ENCODE measurements around the gene TENM4.

The TENM4 gene

DNA sequence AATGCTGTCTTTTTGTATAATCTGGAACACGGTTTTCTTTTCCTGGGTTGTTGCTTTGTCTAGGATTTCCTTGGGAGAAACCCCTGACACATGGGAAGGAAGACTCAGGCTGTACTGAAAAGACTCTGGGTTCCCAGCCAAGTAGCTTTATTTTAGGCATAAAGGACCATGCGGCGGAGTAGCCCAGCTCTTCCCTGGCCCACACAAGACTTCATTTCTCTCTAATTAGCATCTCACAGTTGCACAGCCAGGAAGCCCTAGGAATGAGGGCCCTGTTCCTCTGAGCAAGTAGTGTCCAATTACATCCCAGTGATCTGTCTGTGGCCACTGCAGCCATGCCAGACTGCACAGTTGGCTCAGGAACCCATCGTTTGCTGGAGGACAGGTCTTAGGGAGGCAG is 319.5 kb downstream of the TENM4 start:
- TF ChIP-seq, protein P1, sequence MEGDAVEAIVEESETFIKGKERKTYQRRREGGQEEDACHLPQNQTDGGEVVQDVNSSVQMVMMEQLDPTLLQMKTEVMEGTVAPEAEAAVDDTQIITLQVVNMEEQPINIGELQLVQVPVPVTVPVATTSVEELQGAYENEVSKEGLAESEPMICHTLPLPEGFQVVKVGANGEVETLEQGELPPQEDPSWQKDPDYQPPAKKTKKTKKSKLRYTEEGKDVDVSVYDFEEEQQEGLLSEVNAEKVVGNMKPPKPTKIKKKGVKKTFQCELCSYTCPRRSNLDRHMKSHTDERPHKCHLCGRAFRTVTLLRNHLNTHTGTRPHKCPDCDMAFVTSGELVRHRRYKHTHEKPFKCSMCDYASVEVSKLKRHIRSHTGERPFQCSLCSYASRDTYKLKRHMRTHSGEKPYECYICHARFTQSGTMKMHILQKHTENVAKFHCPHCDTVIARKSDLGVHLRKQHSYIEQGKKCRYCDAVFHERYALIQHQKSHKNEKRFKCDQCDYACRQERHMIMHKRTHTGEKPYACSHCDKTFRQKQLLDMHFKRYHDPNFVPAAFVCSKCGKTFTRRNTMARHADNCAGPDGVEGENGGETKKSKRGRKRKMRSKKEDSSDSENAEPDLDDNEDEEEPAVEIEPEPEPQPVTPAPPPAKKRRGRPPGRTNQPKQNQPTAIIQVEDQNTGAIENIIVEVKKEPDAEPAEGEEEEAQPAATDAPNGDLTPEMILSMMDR (conservative IDR thresholded peaks at IDR 0.05; ENCODE audit: low read length), result no peak
- DNase-seq (ENCODE audit: low read depth), result no peak
- no peak overlapping the region for H3K4me3 ChIP-seq (ENCODE audit: low read length)

DNA sequence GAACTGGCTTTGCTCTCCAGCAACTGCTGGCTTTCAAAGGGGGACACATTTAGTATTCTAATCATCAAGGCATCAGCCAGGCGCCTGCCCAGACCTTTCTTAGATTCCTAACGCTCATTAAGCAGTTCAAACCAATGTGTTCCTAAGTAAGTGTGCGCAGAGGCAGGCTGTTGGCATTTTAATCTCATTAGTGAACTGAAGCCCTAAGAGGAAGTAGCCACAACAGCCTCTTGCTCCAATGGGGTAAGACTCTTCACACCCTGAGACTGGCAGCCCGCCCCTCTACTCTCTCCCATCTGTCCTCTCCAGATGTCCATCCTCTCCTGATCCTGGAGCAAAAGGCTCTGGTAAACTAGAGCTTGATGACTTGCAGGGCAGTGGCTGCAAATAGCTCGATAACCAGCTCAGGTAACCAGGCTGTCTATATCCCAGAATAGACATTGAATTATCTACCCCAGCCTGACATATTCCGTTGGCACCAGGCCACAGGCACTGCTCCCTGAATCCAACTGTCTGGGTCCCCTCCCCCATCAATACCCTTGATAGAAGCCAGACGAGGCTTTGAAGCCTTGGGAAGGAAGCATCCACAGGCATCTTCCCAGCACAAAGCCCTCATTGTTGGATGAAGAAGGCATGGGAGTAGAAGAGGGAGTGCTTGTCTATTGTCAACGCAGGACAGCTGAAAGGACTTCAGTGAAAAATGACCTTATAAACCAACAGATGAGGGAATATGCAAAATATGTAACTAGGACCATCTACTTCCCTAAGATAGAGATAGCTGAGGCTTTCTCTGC is 321.1 kb downstream of the TENM4 start:
- DNase-seq (ENCODE audit: low read depth), result peak; percentile 38
- TF ChIP-seq, protein P1 (conservative IDR thresholded peaks at IDR 0.05; ENCODE audit: low read length), result no peak
- no peak overlapping the region for H3K4me3 ChIP-seq (ENCODE audit: low read length)

DNA sequence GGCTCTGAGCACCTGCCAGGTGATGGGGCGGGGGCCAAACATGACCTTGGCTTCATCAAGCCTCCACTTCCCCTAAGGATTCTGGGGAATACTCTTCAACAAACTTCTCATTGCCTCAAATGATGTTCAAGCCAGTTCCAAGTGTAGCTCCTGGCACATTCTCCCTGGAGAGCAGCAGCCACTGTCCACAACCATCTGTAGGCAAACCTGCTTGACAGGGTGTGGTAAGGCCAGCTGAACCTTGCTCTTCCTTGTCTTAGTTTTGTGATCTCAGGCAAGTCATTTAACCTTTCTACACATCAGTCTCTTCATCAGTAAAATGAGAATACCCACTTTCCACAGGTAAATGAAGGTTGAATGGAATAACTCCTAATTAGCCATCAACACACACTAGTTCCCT is 323.3 kb downstream of the TENM4 start:
- H3K4me3 ChIP-seq (ENCODE audit: low read length), result no peak overlapping the region
- TF ChIP-seq, protein P1 (conservative IDR thresholded peaks at IDR 0.05; ENCODE audit: low read length), result no peak
- no peak for DNase-seq (ENCODE audit: low read depth)

DNA sequence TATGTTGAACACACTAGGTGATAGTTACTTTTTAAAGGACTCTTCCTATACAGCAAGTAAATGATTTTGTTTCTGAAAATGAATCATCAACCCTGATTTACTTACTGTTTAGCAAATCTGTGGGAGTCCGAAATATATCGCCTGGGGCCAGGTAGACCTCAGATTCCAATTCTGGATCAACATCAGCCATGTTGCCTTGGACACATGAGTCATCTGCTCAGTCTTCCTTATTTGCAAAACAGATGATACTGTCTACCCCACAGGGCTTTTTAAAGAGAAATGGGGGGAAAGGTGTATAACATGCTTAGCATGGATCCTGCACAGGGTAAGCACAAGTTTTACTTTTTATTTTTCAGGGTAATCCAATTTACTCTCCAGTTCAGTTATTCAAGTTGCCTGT is 324.2 kb downstream of the TENM4 start:
- DNase-seq (ENCODE audit: low read depth), result no peak
- TF ChIP-seq, protein P1 (conservative IDR thresholded peaks at IDR 0.05; ENCODE audit: low read length), result no peak
- no peak overlapping the region for H3K4me3 ChIP-seq (ENCODE audit: low read length)

DNA sequence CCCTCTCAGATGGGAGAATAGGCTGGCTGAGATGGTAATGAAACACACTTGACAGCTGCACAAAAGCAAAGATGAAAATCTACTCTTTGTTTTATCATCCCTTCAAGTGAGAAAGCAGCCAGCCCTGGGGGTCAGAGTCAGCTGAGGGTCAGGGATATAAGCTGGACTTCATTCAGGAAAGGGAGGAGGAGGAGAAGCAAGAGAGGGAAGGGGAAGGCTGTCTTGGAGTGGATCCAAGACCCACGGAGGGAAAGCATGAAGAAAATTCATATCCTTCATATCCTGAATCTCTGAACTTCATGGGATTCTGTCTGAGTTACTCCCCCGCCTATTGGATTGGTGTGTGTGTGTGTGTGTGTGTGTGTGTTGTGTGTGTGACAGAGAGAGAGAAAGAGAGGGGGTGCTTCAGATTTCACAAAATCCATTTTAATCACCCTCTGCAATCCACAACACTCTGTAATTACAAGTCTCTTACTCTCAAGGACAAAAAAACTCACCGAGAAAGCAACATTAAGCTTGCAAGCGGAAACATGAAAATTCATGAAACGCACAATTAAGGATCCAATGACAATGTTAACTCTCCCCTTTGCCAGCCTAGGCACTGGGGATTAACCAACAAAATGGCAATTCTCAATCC is 327.7 kb downstream of the TENM4 start:
- H3K4me3 ChIP-seq (ENCODE audit: low read length), result no peak overlapping the region
- TF ChIP-seq, protein P1 (conservative IDR thresholded peaks at IDR 0.05; ENCODE audit: low read length), result no peak
- peak; percentile 14 for DNase-seq (ENCODE audit: low read depth)

DNA sequence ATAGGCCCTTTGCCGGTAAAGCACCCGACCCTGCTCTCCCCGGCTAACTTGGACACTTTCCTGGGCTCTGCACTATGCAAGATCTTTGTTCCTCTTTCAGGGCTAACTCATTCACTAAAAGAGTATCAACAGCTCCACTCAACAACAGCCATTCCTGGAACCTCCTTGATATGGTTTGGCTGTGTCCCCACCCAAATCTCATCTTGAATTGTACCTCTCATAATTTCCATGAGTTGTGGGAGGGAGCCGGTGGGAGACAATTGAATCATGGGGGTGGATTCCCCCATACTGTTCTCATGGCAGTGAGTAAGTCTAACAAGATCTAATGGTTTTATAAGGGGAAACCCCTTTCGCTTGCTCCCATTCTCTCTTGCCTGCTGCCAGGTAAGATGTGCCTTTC is 330.0 kb downstream of the TENM4 start:
- no peak for DNase-seq (ENCODE audit: low read depth)
- TF ChIP-seq, protein P1 (conservative IDR thresholded peaks at IDR 0.05; ENCODE audit: low read length), result no peak
- H3K4me3 ChIP-seq (ENCODE audit: low read length), result no peak overlapping the region

DNA sequence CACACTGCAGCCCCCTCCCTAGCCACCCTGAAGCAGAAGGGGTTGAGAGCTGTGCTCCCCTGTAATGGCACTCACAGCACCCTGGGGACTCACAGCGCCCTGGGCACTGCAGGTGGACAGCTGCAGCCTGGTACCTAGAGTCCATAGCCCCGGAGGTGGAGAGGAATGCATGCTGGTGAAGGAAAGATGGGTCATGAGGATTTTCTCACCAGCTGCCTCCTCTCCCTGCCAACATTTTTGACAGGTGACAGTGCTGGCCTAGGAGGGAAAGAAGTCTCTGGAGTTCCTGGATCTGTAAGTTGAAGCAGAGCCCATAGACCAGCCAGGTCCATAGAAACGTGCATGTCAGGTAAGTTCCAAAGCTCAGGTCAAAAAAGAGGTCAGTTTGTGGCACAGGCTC is 330.5 kb downstream of the TENM4 start:
- H3K4me3 ChIP-seq (ENCODE audit: low read length), result no peak overlapping the region
- TF ChIP-seq, protein P1 (conservative IDR thresholded peaks at IDR 0.05; ENCODE audit: low read length), result no peak
- DNase-seq (ENCODE audit: low read depth), result no peak

Data from AG10803 (cell line).